Gastroesophageal sphincter (tissue), 3 donors: Measurements from ENCODE around the gene P2RX7.

ENCODE experiments used
- CTCF ChIP-seq, 4 experiments: fragments of 200-600 bp in 2 of 4; fragments of 450-650 bp in 2 of 4; sonication (generic) in 1 of 4; IDR thresholded peaks; one replicate each; pipeline ENCODE4 v1.5.1; 2017 to 2019; ENCODE audit warnings: antibody characterized with exemption in 4 of 4, mild to moderate bottlenecking in 2 of 4, moderate library complexity in 2 of 4
- EP300 ChIP-seq: sonication (generic); formaldehyde crosslinking; IDR thresholded peaks from one replicate; pipeline ENCODE4 v1.6.1; 2017; ENCODE audit warnings: antibody characterized with exemption, mild to moderate bottlenecking

GRCh38 chr12:121233628-121234020, 100.9 kb downstream of the P2RX7 start:
- TF ChIP-seq CTCF (IDR thresholded peaks at IDR 0.05) (no peak), EP300 (no peak)
